Lower leg skin (tissue), 4 donors: ENCODE measurements around the gene MTCH1. TPM values are rescaled to one million over a fixed set of nuclear protein-coding genes. Genes with fewer than 3 reads are reported as not detected.

Experiments used
- DNase-seq, 2 donors: peaks; one replicate each; pipeline ENCODE4 v3.0.0-alpha.2; 2019; ENCODE audit warnings: low spot score in 2 of 2
- H3K4me3 ChIP-seq: fragments of 200-600 bp; sonication (generic); 2 replicates; pipeline ENCODE4 v1.5.1; 2017; ENCODE audit warnings: mild to moderate bottlenecking, low read depth; ENCODE audit not compliant: poor library complexity, severe bottlenecking
- CTCF ChIP-seq, 3 donors: fragments of 450-650 bp; IDR thresholded peaks; one replicate each; pipeline ENCODE4 v1.5.1; 2016; ENCODE audit warnings: antibody characterized with exemption in 3 of 3, mild to moderate bottlenecking in 3 of 3, moderate library complexity in 2 of 3
- POLR2A ChIP-seq, 2 donors: fragments of 450-650 bp; IDR thresholded peaks; one replicate each; pipeline ENCODE4 v1.6.1; 2016 to 2017; ENCODE audit warnings: antibody characterized with exemption in 2 of 2, mild to moderate bottlenecking in 1 of 2, moderate library complexity in 1 of 2
- WGBS, 2 donors: methylation state at CpG; one replicate each; pipeline ENCODE4 v1.1.5; 2018; 5-methylcytosine and 5-hydroxymethylcytosine counted together
- intact Hi-C: fragments of 100-400 bp; cut with DNase I; formaldehyde crosslinking; loops from one replicate; pipeline ENCODE4 v1.15.0; 2023; ENCODE audit warnings: low total_unique reads
- total RNA-seq, 4 donors: library from RNA; depleted of rRNA; stranded (reverse); fragments of >200 nt; gene quantifications; one replicate each; pipeline ENCODE4 v1.1.0, GENCODE V29; 2016

The MTCH1 gene
- total RNA-seq, 4 donors from 2014 or later: 166 to 219 (median 188) TPM

- H3K4me3 ChIP-seq: no peak overlapping the region
- intact Hi-C loops: loop anchor here (5.0 kb wide), 1 partner anchor 247 kb away; no protein-coding TSS in a partner anchor
- TF ChIP-seq CTCF (IDR thresholded peaks at IDR 0.05): no peak
- no peak for TF ChIP-seq POLR2A (IDR thresholded peaks at IDR 0.05)
- DNase-seq: no peak
- 38 to 53% methylated on average over 2 of the region's 2 CpGs for WGBS, 2 donors
Observed at GRCh38 chr6:37019065-37019450, 33.1 kb upstream of the MTCH1 start.

GRCh38 chr6:37018198-37019064 is 32.4 kb upstream of the MTCH1 start:
- DNase-seq: peak; percentile 90 to 98
- 4 to 5% methylated on average over 8 of the region's 8 CpGs for WGBS, 2 donors
- H3K4me3 ChIP-seq: no peak overlapping the region
- intact Hi-C loops: loop anchor here (5.0 kb wide), 1 partner anchor 246 kb away; no protein-coding TSS in a partner anchor
- no peak for TF ChIP-seq POLR2A (IDR thresholded peaks at IDR 0.05)
- TF ChIP-seq CTCF (IDR thresholded peaks at IDR 0.05): peak in 1 of 3 donors; percentile 97

GRCh38 chr6:37017606-37018197 is 31.7 kb upstream of the MTCH1 start:
- no peak overlapping the region for H3K4me3 ChIP-seq
- DNase-seq: no peak
- TF ChIP-seq CTCF (IDR thresholded peaks at IDR 0.05): no peak
- no peak for TF ChIP-seq POLR2A (IDR thresholded peaks at IDR 0.05)
- intact Hi-C loops: loop anchor here (5.0 kb wide), 1 partner anchor 245 kb away; no protein-coding TSS in a partner anchor
- 48 to 59% methylated on average over 5 of the region's 5 CpGs for WGBS, 2 donors

- H3K4me3 ChIP-seq: no peak overlapping the region
- no peak for DNase-seq
- intact Hi-C loops: loop anchor here (5.0 kb wide), 1 partner anchor 245 kb away; no protein-coding TSS in a partner anchor
- no peak for TF ChIP-seq POLR2A (IDR thresholded peaks at IDR 0.05)
- no peak for TF ChIP-seq CTCF (IDR thresholded peaks at IDR 0.05)
- WGBS, 2 donors: 77 to 88% methylated on average over 3 of the region's 3 CpGs
Observed at GRCh38 chr6:37016995-37017394, 31.0 kb upstream of the MTCH1 start.

GRCh38 chr6:37015532-37015931 is 29.5 kb upstream of the MTCH1 start:
- 81 to 90% methylated on average over 5 to 9 of the region's 9 CpGs for WGBS, 2 donors
- no peak for TF ChIP-seq CTCF (IDR thresholded peaks at IDR 0.05)
- no peak for TF ChIP-seq POLR2A (IDR thresholded peaks at IDR 0.05)
- no peak overlapping the region for H3K4me3 ChIP-seq
- intact Hi-C loops: loop anchor here (5.0 kb wide), 1 partner anchor 243 kb away; no protein-coding TSS in a partner anchor
- no peak for DNase-seq
